Measurements from ENCODE around the gene SLC23A2.
"Not testable (repeated sequence)": the region's sequence is repeated elsewhere in the genome, so short reads cannot be mapped to it uniquely, and the experiment has no call there.

Gene SLC23A2

GRCh38 chr20:4871486-4871885 lies 129.8 kb downstream of the SLC23A2 start:
- DNase-seq: no peak

- DNase-seq: no peak
These were observed 130.4 kb downstream of the SLC23A2 start for GRCh38 chr20:4870906-4871305.

DNA sequence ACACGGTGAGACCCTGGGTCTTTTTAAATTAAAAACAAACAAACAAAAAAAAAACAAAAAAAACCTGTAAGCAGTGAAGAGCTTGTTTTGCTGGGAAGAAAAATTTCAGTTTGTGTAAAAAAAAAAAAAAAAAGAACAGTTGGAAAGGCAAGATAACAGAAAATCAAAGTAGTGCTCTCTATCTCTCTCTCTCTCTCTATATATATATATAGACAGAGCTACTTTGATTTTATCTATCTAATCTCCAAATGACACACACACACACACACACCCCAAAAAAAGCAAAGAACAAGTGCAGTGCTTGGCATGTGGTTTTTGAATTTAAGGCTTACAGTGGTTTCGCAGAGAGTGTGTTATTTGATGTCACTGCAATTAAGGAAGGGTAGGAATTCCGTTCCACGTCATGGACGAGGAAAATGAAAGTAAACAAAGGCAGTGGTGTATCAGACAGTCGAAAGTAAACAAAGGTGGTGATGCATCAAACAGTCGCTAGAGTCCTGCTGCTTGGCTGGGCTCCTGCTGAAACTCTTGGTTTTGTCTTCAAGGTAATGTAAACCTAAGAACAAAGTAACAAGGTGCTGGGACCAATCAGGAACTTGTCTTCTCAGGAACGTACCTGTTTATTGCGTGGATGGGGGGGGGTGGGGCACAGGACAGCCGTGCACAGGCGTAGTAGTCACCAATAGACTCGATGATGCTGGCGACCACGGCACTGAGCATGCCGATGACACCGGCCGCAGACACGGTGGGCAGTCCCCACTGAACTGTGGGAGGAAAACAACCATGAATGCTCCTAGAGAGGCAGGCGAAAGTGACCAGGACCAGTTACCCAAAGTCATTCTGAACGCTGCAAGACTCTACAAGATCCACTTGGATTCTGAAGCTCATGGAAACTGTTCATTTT lies 131.8 kb downstream of the SLC23A2 start:
- DNase-seq: no peak

GRCh38 chr20:4867051-4867450 lies 134.3 kb downstream of the SLC23A2 start:
- DNase-seq: no peak

DNA sequence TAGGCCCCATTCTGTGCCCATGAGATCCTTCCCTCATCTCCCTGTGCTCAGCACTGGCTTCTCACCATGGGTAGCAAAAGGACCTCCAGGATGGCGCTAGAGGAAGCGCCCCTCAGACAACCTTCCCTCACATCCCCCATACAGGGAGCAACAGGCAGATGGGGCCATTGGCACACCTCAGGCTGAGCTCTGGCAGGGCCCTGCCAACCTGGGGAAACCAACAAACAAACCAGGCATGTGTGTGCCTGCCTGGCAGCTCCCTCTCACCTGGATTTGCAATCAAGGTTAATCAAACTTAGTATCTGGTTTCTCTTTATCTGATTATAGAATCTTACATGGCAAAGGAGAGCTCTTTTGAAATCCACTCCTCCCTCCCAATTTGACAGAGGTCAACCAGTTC lies 134.9 kb downstream of the SLC23A2 start:
- DNase-seq: no peak

GRCh38 chr20:4864311-4864752 lies 137.0 kb downstream of the SLC23A2 start:
- DNase-seq: no peak

GRCh38 chr20:4862661-4863060 lies 138.6 kb downstream of the SLC23A2 start:
- DNase-seq: no peak

DNA sequence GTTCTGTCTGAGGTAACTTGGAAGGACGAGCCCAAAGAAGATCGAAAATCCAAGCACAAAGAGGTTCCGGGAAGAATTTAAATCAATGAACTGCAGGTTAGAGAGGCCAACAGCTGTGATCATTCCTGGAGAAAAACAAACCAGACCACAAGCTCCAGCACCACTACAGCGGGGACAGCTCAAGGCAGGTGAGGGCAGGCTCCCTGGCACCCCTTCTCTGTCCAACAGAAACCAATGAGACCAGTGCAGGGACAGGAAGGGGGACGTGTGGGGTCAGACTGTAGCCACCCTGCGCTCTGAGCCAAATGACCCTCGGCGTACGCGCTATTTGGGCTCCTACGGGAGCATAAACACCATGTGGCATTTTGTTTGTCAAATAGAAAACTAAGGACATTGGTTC lies 139.3 kb downstream of the SLC23A2 start:
- DNase-seq: no peak

GRCh38 chr20:4858000-4858399 lies 143.3 kb downstream of the SLC23A2 start:
- no peak for DNase-seq

DNA sequence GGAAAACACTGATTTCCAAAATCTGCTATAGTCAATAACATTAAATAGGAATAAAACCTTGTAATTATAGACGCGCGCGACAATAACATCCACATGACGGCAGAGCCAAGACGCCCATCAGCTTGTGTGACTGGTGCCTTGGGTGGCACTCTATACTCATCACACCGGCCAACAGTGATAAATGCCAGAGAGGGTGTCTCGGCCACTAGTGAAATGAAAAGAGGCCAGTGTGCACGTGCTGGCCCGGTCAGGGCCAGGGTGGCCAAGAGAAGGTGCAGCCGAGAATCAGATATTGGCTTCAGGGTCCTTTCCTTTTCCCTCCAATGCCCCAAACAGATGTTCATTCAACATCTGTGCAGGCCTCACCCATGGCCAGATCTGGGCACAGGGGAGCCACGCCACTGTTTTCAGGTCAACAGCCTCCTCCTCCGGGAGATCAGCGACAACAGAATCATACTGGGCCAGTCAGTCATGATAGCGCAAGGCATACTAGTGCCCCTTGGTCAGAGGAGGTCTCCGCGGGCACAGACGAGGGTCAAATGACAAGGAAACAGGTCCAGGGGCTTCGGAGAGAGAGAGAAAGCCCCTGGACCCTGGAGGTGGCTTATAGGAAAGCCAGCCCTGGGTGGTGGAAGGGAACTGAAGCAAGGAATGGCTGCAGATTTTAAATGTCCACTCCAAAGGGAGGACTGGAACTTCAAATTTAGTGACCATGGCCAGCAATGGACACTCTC lies 145.1 kb downstream of the SLC23A2 start:
- no peak for DNase-seq

DNA sequence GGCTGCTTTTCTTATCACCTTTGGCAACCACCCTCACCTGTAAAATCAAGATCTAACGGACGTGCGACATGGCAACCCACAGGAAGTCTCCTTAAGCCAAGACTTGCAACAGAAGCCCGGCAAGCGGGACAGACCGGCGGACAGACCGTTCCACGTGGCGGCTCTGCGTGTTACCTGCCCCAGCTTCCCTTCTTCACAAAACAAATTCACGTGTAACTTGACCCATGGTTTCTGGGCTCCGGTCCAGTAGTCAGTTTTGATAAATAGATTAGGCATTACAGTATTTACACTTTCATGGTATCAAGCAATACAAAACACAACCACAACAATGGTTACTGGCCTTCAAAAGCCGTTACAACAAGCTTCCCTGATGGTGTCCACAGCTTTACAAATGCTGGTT lies 145.8 kb downstream of the SLC23A2 start:
- DNase-seq: no peak

DNA sequence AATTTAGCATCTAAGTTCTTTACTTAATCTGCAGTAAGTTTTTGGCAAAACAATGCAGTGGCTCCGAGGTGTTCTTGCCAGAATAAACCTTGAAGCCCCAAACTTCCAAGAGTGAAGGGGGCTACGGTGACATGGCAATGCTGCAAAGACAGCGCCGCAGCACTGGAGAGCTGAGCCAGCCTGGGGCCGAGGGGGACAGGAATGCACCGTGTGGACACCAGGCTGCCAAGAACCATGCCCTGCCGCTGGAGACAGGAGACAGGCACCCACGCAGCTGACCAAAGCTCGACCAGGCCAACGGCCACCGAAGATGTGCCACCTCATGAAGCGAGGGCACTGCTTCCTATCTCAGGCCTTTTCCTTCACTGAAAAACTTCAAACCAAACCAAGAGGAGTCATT lies 146.2 kb downstream of the SLC23A2 start:
- DNase-seq: no peak

DNA sequence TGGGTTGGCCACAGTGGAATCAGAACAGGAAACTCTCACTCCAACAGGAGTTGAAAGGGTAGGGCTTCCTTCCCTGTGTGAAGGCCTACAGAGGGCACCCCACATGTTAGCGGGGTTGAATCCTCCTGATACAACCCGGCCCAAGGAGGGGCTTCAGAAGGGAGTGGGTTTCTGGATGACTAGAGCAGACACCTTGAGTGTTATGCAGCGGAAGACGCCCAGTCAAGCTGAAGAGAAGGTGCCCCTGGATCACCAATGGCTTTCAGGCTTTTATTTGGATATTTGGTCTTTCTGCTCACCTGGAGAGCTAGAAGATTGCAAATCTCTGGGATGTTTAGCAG lies 146.8 kb downstream of the SLC23A2 start:
- DNase-seq: no peak

DNA sequence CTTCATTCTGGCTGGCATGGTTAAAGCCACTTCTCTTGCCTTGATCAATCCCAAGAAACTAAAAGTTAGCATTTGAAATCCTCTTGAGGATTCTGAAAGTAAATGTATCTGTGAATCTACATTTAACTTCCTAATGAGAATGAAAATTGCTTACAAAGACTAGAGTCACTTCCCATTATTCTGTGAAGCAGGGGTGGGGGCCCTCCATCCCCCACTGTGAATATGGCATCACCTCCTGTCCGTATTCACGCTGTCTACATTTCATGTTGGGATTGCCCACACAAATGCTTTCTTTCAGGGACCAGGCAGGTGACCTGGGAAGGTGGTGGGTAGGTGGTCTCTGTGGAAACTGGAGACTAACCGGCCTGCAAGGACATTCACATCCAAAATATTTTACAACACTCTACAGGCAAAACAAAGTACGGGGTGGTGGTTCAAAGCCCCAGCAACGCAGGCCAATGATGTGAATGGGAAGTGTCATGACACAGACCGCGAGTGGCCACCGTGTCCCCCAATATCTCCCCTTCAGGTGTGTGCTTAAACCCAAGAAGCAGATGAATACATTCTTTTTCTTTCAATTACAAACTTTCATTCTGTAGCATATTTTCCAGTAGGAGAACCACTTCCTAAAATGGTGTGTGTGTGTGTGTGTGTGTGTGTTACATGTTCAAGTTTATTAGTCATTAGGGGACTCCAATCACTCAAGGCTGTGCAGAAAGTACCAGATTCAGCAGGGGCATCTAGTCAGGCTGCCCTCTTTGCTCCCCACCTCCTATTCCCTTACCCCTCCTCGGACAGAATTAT lies 147.4 kb downstream of the SLC23A2 start:
- no peak for DNase-seq

DNA sequence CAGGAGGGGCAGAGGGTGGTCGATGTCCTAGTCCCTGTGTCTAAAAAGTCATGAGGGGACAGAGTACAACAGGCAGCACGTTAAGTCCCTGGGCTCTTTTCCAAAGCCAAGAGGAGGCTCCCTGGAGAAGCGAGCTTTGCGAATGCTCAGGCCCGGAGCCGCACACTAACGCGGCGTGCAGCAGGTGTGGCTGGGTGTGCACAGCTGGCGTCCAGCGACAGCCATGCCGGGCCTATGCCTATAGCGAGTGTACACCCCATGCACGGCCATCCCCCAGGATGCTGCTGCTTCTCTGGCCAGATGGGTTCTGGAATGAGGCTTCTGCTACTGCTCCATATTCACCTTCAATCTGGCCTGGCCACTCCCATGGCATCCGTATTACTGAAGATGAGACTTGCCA lies 148.3 kb downstream of the SLC23A2 start:
- no peak for DNase-seq

DNA sequence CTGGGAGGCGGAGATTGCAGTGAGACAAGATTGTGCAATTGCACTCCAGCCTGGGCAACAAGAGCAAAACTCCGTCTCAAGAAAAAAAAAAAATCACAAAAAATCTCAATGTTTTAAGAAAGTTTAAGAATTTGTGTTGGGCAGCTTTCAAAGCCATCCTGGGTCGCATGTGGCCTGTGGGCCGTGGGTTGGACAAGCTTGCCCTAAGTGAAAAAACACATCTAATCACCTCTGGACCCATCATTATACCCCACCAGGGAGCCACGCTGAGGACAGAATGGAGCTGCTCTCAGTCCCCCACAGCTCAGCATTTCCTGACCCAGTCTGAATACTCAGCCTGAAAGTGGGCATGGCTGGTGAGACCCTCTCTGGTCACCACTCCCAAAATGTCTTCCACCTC lies 150.3 kb downstream of the SLC23A2 start:
- DNase-seq: no peak

GRCh38 chr20:4848829-4849228 lies 152.5 kb downstream of the SLC23A2 start:
- not testable (repeated sequence) for DNase-seq

DNA sequence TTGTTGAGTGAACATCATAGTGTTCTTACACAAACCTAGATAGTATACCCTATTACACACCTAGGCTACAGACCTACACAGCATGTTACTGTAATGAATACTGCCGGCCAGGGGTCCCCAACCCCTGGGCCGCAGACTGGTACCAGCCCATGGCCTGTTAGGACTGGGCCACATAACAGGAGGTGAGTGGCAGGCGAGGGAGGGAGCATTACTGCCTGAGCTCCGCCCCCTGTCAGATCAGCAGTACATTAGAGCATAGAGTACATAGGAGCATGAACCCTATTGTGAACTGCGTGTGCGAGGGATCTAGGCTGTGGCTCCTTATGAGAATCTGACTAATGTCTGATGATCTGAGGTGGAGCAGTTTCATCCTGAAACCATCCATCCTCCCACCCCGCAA lies 153.3 kb downstream of the SLC23A2 start:
- DNase-seq: no peak

DNA sequence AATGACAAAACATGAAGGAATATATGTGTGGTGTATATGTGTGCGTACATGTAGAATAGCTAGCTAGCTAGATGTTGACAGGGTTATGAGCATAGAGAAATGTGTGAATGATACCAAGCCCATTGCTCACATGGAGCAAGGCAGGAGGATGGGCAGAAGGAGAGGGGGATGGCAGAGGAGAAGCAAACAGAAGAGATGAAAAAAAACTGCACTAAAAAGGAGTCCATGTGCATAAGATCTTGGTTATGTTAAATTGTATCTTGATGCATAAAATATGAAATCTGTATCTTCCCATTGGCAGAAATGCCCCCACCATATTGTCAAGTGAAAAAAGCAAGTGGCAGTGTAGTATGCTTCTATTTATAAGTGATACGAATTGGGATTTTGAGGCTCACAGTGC lies 154.5 kb downstream of the SLC23A2 start:
- DNase-seq: no peak

DNA sequence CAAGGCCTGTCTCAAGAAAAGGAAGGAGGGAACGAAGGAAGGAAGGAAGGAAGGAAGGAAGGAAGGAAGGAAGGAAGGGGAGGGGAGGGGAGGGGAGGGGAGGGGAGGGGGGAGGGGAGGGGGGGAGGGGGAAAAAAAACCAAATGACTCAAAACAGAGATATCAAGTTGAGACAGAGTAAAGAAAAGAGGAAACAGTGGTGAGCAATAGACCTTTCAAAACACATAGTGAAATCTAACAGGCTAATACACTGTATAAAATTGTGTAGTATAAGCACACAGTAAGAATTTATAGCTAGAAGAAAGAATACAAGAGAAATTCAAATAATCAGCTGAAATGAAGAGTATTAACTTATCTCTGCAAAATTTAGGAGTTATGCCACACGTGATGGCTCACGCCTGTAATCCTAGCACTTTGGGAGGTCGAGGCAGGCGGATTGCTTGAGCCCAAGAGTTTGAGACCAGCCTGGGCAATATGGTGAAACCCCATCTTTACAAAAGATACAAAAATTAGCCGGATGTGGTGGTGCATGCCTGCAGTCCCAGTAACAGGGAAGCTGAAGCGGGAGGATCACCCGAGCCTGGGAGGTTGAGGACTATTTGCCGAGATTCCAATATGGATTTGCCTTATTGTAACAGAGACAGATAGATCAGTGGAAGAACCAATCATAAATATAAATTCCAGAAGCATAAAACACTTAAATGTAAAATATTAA lies 156.4 kb downstream of the SLC23A2 start:
- no peak for DNase-seq

- no peak for DNase-seq
These were observed 157.0 kb downstream of the SLC23A2 start for GRCh38 chr20:4844325-4844724.

- no peak for DNase-seq
These were observed 160.5 kb downstream of the SLC23A2 start for GRCh38 chr20:4840801-4841200.

DNA sequence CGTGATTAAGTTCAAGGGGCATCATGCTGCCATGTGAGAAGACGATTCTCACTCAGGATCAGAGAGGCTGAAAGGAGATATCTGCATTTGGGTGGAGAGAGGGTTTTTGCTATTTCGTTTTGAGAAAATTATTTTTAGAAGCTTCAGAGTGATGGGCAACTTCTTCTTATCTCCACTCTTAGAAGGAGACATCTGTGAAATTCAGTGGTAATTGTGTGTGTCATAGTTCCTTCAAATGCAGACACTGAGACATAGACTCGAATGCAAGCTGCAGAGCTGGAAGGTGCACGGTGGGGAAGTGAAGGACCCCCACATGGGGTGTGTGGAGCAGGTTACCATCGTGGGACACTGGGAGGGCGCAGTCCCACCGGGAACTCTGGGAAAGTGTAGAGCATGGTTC lies 162.8 kb downstream of the SLC23A2 start:
- no peak for DNase-seq

All from NCI-H1694 (cell line).